Tibial nerve (tissue), 4 donors: ENCODE measurements around the gene AIM2.

Experiments used
- CTCF ChIP-seq, 5 experiments: fragments of 200-600 bp in 3 of 5; fragments of 450-650 bp in 2 of 5; sonication (generic) in 3 of 5; IDR thresholded peaks; one replicate each; pipeline ENCODE4 v1.5.1; 2016 to 2019; ENCODE audit warnings: antibody characterized with exemption in 5 of 5, mild to moderate bottlenecking in 3 of 5, moderate library complexity in 2 of 5
- EP300 ChIP-seq, 2 donors: sonication (generic); formaldehyde crosslinking; IDR thresholded peaks; one replicate each; pipeline ENCODE4 v1.6.1; 2017; ENCODE audit warnings: antibody characterized with exemption in 2 of 2, mild to moderate bottlenecking in 1 of 2
- POLR2A ChIP-seq, 2 donors: fragments of 450-650 bp; IDR thresholded peaks; one replicate each; pipeline ENCODE4 v1.6.1; 2017; ENCODE audit warnings: antibody characterized with exemption in 2 of 2, mild to moderate bottlenecking in 2 of 2, moderate library complexity in 2 of 2

GRCh38 chr1:159091607-159092031 lies 15.1 kb upstream of the AIM2 start:
- TF ChIP-seq POLR2A (IDR thresholded peaks at IDR 0.05), result no peak
- no peak for TF ChIP-seq CTCF (IDR thresholded peaks at IDR 0.05)
- no peak for TF ChIP-seq EP300 (IDR thresholded peaks at IDR 0.05)
